ENCODE data around the gene HECW1. TPM values are rescaled to one million over a fixed set of nuclear protein-coding genes. Genes with fewer than 3 reads are reported as not detected.
"Not testable (repeated sequence)": the region's sequence is repeated elsewhere in the genome, so short reads cannot be mapped to it uniquely, and the experiment has no call there.

The HECW1 gene
- total RNA-seq = under 1 TPM in 1 of 2 donors, not detected in 1; 0.04 TPM

- Histone ChIP-seq H3K27ac (no peak within 1 kb of the TSS), H3K9me3 (no peaks in the 10 kb centered on the region), H3K27me3 (peaks cover 13 to 22% of the 10 kb centered on the region in 2 donors), H3K4me3 (peak within 1 kb of the TSS in 1 of 2 donors; percentile 43), H3K36me3 (no peaks in the 10 kb centered on the region), H3K4me1 (peaks cover 0 to 18% of the 10 kb centered on the region in 2 donors)
- DNase-seq (ENCODE audit: low spot score) = no peak
- TF ChIP-seq CTCF (IDR thresholded peaks at IDR 0.05) = no peak
Measured at GRCh38 chr7:43112459-43112940, at the start of gene HECW1. TSS of gene HECW1 (plus strand) at chr7:43112647. CDS start at chr7:43243906, 131,259 bp downstream.

GRCh38 chr7:43071604-43072003 is 40.8 kb upstream of the HECW1 start:
- Histone ChIP-seq H3K27ac (no peak overlapping the region), H3K36me3 (no peaks in the 10 kb centered on the region), H3K4me1 (no peaks in the 10 kb centered on the region), H3K9me3 (no peaks in the 10 kb centered on the region), H3K27me3 (no peaks in the 10 kb centered on the region), H3K4me3 (no peak overlapping the region)
- no peak for DNase-seq (ENCODE audit: low spot score)
- no peak for TF ChIP-seq CTCF (IDR thresholded peaks at IDR 0.05)

- no peaks in the 10 kb centered on the region for H3K27me3 ChIP-seq
- TF ChIP-seq CTCF (IDR thresholded peaks at IDR 0.05) = no peak
Measured at GRCh38 chr7:43072530-43072929, 39.9 kb upstream of the HECW1 start.

GRCh38 chr7:43073811-43074210 is 38.6 kb upstream of the HECW1 start:
- DNase-seq (ENCODE audit: low spot score); H3K4me1 ChIP-seq; H3K4me3 ChIP-seq; H3K9me3 ChIP-seq; H3K27ac ChIP-seq; H3K36me3 ChIP-seq; H3K27me3 ChIP-seq: not testable (repeated sequence)

More at GRCh38 chr7:43072530-43072929, 39.9 kb upstream of the HECW1 start:
- Histone ChIP-seq H3K4me1 (no peaks in the 10 kb centered on the region), H3K4me3 (no peak overlapping the region), H3K27ac (no peak overlapping the region), H3K36me3 (no peaks in the 10 kb centered on the region), H3K9me3 (no peaks in the 10 kb centered on the region)
- no peak for DNase-seq (ENCODE audit: low spot score)

GRCh38 chr7:43076189-43076605 is 36.2 kb upstream of the HECW1 start:
- Histone ChIP-seq H3K4me1 (no peaks in the 10 kb centered on the region), H3K36me3 (no peaks in the 10 kb centered on the region), H3K9me3 (no peaks in the 10 kb centered on the region), H3K27ac (no peak overlapping the region), H3K4me3 (no peak overlapping the region), H3K27me3 (no peaks in the 10 kb centered on the region)
- DNase-seq (ENCODE audit: low spot score) = no peak
- no peak for TF ChIP-seq CTCF (IDR thresholded peaks at IDR 0.05)

DNA sequence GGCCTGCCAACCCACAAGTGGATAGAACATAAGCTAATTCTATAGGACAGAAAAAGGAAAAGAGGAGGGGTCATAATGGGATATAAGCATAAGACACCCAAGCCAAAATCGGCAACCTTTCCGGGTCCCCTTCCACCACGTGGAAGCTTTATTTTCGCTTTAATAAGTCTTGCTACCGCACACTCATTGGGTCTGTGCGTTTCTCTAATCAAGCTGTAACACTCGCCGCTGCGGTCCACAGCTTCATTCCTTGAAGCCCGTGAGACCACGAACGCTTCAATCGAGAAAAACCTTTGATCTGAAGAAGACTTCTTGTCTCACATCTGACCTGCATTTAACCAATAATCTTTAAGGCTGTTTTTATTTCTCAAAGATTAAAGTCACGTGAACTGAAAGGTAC is 35.8 kb upstream of the HECW1 start:
- Histone ChIP-seq H3K4me1 (no peaks in the 10 kb centered on the region), H3K36me3 (no peaks in the 10 kb centered on the region), H3K27me3 (no peaks in the 10 kb centered on the region), H3K9me3 (no peaks in the 10 kb centered on the region), H3K4me3 (no peak overlapping the region), H3K27ac (no peak overlapping the region)
- TF ChIP-seq CTCF (IDR thresholded peaks at IDR 0.05) = no peak
- DNase-seq (ENCODE audit: low spot score) = no peak

Data from right atrium auricular region (tissue), 2 donors.